NCI-H2029 treated with DMSO at 0.1 percent for 48 hours (cell line): ENCODE results near the gene INSRR.

ENCODE experiments used
- DNase-seq: peaks from one replicate; lab custom pipeline; 2025; lab: John Stamatoyannopoulos, UW

The INSRR gene

DNA sequence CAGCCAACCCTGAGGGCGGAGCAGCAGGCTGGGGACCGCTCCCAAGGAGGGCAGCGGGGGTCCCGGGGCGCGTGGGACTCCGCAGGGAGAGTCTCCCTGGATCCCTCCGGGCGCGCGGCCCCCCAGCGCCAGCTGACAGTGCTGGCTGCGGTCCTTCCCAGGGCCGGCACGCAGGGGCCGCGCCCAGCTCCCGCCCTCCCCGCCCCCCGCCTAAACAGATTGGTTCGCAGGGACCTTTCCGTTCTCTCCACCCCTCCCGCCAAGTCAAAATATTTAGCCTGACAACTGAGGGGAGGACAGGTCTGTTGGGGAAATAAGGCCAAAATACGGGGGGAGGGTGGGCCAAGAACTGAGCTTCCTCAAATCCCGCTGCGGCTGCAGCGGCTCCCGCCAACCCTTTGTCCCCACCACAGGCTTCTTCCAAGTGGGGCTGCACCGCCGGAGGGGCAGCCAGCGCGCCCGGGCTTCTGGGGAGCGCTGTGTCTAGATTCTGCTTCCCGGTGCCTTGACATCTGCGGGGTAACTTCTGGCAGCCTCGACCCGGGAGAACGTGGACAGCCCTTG lies at the start of gene INSRR:
INSRR (minus strand) TSS at position 159 of the 564 bp plus-strand sequence. CDS start 496 bp downstream, outside the sequence.
- DNase-seq = no peak

DNA sequence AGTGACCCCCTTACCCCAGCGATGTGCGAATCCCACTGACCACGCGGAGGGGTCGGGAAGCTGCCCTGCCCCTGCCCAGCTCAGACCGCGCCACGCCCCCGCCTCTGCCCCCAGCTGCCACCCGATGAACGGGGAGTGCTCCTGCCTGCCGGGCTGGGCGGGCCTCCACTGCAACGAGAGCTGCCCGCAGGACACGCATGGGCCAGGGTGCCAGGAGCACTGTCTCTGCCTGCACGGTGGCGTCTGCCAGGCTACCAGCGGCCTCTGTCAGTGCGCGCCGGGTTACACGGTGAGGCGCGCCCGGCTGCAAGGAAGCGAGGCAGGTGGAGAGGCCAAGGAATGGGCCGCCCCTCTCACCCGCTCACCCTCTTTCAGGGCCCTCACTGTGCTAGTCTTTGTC lies 49.6 kb upstream of the INSRR start:
- DNase-seq = no peak

DNA sequence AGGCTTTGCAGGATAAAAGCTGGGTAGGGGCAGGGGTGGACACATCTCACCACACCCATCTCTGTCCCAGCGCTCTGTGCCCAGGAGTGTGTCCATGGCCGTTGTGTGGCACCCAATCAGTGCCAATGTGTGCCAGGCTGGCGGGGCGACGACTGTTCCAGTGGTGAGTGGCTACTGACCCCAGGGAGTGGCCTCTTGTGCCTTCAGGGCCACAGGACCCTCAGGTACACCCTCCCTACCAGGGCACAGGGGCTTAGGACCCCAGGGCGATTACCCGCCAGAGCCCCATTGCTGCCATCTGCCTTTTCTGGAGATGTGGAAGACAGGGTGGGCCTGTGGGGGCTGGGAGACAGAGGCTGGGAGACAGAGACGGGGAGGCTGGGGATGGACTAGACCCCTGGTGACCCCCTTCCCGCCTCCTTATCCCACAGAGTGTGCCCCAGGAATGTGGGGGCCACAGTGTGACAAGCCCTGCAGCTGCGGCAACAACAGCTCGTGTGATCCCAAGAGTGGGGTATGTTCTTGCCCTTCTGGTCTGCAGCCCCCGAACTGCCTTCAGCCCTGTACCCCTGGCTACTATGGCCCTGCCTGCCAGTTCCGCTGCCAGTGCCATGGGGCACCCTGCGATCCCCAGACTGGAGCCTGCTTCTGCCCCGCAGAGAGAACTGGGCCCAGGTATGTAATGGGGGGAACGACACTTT lies 47.4 kb upstream of the INSRR start:
- DNase-seq = no peak

DNA sequence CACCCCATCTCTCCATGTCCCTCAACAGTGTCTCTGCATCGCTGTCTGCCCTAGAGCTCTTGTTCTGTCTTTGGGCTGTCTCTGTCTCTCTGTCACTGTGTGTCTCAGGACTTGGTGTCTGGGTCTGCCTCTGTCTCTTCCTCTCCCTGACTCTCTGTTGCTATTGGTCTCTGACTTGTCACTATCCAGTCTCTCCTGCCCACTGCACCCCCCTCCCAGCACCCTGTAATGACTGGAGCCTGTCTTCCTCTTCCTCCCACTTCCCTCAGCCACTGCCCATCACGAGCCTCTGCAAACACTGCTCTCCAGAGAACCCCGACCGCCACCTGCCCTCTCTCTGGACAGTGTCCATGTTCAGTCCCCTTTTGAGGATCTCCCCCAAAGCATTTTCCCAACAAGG lies 46.7 kb upstream of the INSRR start:
- DNase-seq = no peak

DNA sequence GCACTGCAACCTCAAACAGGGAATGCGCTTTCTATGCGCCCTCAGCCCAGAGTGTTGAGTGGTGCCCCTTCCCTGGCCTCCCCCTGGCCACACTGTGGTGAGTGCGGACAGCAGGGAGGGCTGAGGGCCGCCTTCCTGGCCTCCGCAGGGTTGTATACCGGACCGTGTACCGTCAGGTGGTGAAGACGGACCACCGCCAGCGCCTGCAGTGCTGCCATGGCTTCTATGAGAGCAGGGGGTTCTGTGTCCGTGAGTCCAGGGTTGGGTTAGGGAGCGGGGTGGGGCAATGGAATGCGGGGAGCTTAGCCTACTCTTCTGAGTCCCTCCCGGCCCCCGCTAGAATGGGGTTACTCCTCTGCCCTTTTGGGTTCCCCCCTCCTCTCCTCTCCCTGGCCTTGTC lies 46.3 kb upstream of the INSRR start:
- no peak for DNase-seq

DNA sequence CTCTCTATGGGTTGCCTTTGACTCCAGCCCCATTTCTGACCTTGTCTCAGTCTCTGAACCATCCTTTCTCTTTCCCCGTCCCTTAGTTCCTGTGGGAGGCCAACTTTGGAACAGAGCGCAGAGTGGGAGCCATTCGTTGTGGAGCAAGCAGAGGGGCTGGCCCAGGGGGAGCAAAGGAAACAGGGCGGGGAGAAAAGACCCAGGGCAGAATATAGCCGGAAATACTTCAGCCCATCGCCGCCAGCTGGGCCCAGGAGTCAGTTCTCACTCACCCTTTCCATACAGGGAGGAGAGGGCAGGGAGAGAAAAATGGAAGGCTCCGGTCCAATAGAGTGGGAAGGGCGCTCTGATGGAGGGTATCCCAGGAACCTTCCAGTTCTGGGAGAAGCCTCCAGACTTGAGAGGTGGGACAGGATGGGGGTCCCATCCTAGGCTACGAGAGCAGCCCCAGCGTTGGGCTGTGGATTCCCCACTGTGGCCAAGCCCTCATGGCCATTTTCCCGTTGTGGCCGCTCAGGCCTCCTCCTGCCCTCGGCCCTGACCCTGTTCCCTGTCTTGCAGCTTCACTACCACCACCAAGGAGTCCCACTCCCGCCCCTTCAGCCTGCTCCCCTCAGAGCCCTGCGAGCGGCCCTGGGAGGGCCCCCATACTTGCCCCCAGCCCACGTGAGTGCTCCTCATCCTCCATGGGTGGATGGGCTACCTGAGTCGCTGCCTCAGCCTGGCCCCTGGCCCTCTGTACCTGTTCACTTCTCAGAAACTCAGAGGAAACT lies 45.5 kb upstream of the INSRR start:
- no peak for DNase-seq

DNA sequence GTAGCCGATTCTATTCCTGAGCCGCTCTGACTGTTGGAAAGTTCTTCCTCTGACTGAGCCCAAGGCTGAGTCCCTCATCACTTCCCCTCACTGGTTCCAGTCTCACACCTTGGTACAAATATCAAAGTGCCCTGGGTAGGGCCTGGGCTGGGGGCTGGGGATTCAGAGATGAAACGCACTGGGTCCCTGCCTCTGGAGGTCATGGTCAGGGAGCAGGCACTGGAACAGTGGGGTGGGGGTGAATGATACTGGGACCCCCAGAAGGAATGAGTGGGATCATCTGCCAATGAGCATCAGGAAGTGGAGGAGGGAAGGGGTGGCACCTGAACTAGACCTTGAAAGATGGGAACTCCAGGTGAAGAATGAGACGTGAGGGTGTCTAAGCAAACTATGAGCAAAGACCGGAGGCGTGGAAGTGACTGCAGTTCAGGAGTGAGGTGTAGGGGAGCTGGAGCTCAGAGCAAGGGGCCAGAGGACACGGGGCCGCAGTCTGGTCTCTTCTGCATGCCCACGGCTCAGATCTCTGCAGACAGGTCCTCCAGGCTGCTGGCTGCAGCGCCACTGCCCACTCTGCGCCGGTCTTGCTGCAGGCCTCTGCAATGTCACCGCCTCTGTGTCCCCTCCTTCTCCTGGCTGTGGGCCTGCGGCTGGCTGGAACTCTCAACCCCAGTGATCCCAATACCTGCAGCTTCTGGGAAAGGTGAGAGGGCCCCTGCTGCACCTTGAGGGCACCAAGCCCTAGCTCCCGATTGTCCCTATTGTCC lies 44.6 kb upstream of the INSRR start:
- DNase-seq = no peak

DNA sequence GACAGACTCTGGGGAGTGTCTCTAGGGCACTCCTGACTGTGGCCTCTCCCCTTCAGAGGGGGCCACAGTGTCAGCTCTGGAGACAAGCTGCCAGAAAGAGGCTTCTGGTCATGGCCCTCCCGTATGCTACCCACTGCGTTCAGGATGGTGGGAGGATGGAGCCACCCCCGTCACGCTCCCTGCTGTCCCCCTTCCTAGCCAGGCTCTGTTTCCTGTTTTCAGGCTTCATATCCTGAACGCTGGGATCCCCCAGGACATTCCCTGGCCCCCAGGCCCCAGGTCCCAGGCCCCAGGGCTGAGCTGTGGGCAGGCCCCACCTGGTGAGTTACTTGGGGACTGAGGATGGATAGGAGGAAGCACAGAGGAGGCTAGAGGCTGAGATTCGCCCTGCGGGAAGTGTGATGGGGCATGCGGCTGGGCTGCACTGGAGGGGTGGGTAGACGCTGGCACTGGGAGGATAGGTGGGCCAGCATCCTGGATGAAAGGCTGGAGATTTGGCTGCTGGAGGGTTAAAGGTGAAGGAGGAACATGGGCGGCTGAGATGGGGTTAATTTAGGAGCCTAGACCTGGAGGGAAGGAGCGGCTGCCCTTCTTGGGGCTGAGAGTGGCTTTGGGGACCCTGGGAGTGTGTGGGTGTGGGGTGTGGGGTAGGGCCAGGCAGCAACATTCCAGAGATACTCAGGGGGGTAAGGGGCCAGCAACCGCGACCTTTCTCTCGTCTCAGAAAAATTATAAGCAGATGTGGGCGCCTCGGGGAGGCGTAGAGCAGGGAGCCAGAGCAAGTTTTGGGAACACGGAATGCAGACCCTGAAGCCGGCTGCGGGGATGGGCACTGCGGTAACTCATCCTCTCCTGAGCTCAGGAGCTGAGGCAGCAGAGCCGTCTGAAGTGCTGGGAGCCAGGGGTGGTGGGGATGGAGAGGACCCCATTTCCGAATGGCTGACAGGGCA lies 43.3 kb upstream of the INSRR start:
- no peak for DNase-seq

DNA sequence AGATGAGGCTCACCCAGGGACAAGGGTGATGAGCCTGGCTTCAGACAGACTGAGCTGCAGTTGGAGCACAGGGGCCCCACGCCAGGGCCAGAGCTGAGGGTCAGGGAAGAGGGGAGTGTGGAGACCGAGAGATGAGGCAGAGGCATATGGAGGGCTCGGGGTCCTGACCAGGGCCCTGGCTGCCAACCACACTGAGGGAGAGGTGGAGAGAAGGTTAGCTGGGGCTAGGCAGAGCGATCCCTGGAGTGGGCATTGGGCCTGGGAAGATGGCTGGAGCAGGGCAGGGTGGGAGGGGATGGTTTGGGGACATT lies 42.6 kb upstream of the INSRR start:
- no peak for DNase-seq

DNA sequence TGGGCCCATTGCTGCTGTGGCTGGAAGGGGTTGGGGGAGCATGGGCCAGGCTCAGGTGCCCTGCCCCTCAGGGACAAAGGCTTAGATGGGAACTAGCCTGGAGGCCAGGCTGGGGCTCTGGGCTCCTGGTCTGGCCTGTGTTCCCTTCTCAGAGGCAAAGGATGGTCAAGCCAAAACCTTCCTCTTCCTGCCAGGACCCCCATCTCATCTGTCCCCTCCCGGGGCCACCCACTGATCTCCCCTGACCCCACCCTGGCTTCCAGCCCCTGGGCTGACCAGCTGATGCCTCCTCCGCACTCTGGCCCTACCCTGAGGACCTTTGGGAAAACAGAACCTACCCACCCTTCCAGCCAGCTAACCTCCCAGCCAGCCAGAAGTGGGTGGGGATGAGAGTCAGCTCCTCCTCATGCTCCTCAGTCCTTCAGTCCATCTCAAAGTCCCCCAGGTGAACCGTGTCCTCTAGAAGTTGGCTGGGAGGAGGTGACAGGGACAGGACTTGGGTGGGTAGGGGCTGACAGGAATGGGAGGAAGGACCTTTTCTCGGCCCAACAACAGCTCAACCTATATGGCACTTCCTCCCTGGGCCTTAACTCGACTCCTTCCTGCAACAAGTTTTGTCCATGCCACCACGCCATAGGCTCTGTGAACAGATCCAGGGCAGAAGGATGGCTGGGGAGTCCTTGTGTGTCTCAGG lies 42.1 kb upstream of the INSRR start:
- no peak for DNase-seq

DNA sequence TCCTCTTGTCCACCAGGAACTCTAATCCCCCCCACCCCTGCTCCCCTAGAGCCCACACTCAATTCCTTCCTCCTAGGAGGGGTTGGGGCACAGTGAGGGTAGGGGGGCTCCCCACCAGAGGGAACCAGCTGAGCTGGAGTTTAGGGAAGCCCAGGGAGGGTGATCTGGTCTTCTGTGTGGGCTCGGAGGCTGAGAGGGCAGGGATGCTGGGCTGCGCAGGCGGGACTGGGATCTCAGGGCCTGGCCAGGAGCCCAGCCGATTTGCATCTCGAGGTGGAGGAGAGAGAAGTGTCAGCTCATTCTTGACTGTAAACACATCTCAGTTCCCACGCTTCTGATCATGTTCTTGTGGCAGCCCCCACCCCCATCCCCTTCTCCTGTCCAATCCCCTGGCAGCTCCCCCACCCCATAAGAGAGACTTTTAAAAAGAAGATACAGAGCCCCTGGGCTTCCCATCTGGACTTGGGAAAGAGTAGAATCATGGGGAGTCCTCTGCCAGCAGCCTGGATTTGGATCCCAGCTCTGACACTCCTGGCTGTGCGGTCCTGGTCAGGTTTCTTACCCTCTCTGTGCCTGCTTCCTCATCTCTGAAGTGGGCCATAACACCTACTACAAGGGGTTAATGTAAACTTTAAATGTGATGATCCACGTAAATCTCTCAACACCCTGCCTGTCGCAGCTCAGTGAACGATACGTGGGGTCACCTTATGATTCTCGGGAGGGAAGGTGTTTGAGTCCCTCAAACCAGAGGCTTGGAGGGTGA lies 41.2 kb upstream of the INSRR start:
- no peak for DNase-seq

DNA sequence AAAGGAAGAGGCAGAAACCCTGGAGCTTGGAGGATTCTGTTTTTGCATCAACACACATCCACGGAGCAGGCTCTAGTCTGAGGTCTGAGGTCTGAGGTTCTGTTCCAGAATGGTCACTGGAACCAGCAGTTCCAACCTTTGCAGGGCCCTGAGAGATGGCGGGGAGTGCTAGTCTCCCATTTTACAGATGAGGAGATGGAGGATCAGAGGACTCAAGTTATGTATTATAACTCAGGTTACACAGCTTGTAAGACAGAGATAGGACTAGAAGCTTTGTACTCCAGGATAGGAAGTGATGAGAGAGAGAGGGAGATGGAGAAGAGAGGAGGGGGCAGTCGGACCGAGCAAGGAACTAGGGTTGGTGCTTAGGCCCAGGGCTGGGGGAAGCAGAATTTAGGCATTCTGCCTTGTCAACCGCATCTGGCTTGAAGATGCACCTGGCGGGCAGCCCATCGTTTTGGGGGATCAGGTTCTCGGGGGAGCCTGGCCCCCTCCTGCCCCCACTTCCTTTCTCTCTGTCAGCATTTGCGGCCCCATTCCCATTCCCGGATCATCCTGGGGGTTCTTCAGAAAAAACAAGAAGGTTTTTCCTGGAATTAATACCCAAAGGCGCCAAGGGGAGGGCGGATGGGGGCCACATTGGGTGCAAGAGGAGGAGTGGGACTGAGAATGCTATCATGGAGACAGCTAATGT lies 40.2 kb upstream of the INSRR start:
- no peak for DNase-seq

DNA sequence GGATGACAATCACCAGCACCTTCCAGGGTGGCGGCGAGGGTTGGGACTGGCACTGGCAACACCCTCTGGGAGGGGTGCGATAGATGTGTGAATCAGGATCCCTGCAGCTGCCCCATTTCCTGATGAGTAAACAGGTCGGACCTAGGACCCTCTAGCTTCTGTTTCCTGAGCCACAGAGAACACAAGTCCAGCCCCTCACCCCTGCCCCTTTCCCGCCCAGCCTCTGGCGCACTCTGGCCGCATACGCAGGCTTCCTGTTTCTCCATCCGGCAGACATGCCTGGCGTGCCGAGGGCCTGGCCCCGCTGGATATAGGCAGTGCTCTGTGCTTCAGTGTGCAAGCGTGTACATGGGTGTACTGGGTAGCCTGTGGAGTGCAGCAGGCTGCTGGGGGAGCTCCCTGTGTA lies 39.2 kb upstream of the INSRR start:
- no peak for DNase-seq

DNA sequence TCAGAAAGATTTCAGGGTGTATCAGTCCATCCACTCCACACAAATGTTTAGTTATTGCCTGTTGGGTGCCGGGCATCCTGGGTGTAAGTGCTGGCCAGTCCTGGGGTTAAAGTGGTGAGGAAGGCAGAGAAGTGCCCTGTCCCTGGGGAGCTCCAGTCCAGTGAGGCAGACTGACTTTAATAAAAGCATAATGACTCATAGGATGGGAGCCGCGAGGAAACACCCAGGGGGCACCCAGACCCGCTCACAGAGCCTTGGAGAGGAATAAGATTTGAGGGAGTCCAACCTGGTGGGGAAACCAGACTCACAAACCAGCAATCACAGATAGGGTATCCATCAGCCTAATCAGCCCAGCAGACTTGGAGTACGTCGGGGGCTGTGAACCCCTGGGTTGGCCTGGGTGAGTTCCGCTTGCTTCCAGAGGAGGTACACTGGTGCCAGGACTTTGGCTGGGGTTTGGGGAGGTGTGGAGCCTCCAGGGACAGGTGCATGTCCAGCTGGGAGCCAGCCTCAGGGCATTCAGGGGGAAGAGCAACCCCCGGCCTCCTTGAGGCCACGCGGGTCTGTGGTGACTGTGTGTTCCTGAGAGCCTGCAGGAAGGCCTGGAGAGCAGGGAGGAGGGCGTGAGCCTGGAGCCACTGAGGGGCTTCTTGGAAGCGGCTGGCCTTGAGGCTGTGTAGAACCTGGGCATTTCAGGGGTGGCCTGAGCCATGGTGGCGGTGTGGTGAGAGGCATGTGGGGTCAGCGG lies 38.3 kb upstream of the INSRR start:
- no peak for DNase-seq

DNA sequence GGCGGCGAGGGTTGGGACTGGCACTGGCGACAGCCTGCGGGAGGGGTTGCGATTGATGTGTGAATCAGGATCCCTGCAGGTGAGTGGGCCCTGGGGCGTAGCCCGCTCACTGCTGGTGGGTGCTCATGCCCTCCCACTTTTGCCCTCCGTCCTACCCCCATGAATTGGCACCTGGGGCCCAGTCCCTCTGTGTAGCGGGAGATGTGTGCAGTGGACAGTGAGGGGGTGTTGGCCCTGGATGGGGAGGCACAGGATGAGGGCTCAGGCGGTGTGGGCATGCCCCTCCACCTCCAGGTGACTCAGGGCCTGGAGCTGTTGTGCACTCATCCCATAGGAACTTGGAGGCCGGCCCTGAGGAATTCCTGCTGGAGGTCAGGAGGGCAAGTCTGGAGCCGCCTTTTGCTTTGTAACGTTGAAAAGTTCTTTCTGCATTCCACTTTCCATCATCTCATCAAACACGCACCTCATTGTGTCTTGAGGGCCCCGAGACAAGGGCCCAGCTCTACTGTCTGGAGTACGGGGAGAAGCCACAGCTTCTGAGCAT lies 37.6 kb upstream of the INSRR start:
- no peak for DNase-seq

DNA sequence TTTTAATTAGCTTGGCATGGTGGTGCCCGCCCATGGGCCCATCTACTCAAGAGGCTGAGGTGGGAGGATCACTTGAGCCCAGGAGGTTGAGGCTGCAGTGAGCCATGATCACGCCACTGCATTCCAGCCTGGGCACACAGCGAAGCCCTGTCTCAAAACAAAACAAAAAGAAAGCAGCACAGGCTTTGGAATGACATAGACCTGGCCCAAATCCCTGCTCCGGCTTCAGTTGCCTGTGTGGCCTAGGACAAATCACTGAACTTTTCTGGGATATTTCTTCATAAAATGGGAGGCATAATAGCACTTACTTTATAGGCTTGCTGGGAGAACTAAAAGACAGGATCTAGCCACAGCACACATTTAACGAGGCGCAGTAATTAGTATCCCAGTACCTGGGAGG lies 37.0 kb upstream of the INSRR start:
- no peak for DNase-seq

DNA sequence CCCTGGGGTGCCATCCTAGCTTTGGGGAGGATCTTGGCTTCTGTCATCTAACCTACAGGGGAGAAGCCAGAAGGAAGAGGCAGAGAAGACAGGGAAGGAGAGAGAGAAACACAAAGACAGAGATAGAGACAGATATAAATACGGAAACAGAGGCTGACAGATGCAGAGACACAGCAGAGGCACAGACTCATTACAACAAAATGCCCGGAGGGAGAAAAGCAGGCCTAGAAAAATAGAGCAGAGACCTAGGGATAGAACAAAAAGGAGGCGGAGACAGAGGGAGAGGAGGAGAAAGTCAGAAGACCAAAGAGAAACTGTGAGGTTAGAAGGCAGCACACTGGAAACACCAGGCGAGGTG lies 36.5 kb upstream of the INSRR start:
- no peak for DNase-seq

DNA sequence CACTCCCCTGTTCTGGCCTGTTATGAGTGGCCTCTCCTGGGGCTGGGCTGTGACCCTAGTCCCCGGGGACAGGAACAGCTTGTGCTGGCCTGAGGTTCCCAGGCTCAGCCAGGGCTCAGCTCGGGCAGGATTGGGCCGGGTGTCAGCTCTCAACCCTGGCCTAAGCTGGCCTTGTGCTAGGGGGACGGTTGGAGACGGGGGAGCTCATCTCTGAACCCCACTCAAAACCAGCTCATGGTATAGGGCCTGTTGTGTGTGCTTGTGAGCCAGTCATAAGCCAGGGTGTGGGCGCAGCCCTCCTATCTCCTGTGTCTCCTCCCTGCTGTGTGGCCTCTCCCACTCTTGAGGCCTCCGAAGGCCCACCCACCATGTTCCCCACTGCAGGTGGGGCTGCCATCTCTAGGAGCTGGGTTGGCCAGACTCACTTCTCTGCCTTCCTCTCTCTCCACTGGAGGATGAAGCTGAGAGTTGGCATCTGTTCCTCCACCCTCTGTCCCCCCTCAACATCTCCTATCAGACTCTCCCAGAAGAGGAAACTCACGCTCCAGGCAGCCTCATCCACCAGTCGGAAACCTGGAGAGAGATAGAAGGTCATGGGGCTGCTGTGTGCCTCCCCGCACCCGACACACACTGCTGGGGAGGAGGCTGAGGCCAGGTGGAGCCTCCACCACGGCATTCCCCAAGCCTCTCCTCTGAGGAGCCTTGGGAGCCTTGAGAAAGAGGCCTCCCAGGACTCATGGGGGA lies 36.0 kb upstream of the INSRR start:
- DNase-seq = no peak
